Ascending aorta (tissue), 2 donors: ENCODE results near the gene REXO1. TPM values are rescaled to one million over a fixed set of nuclear protein-coding genes. Genes with fewer than 3 reads are reported as not detected.
A peak's percentile ranks its signal among the peaks of the same experiment; 100 is the strongest.

ENCODE experiments used
- DNase-seq, 2 donors: peaks; one replicate each; pipeline ENCODE4 v3.0.0-alpha.2; 2019; ENCODE audit warnings: low spot score in 2 of 2
- H3K27ac ChIP-seq, 2 donors: fragments of 200-600 bp; sonication (generic); one replicate each; pipeline ENCODE4 v1.5.1; 2016 to 2017; ENCODE audit warnings: mild to moderate bottlenecking in 1 of 2
- H3K27me3 ChIP-seq: fragments of 200-600 bp; sonication (generic); one replicate; pipeline ENCODE4 v1.5.1; 2017
- H3K36me3 ChIP-seq, 2 donors: fragments of 200-600 bp; sonication (generic); one replicate each; pipeline ENCODE4 v1.5.1; 2016
- H3K4me1 ChIP-seq, 2 donors: fragments of 200-600 bp; sonication (generic); one replicate each; pipeline ENCODE4 v1.5.1; 2016 to 2017; ENCODE audit warnings: mild to moderate bottlenecking in 1 of 2
- H3K4me3 ChIP-seq, 2 donors: fragments of 200-600 bp; sonication (generic); one replicate each; pipeline ENCODE4 v1.5.1; 2016 to 2017; ENCODE audit warnings: mild to moderate bottlenecking in 1 of 2
- H3K9me3 ChIP-seq, 2 donors: fragments of 200-600 bp; sonication (generic); one replicate each; pipeline ENCODE4 v1.5.1; 2016
- CTCF ChIP-seq, 3 experiments: fragments of 200-600 bp in 2 of 3; fragments of 450-650 bp in 1 of 3; sonication (generic) in 2 of 3; IDR thresholded peaks; one replicate each; pipeline ENCODE4 v1.5.1; 2016 to 2019; ENCODE audit warnings: antibody characterized with exemption in 3 of 3, mild to moderate bottlenecking in 1 of 3, moderate library complexity in 1 of 3
- intact Hi-C: fragments of 100-400 bp; cut with DNase I; formaldehyde crosslinking; loops from one replicate; pipeline ENCODE4 v1.15.1; 2023
- total RNA-seq: library from RNA; depleted of rRNA; stranded (reverse); fragments of >200 nt; gene quantifications from one replicate; pipeline ENCODE4 v1.1.0, GENCODE V29; 2016

The REXO1 gene
- total RNA-seq, 1 donor from 2014 or later = 45.1 TPM

GRCh38 chr19:1812426-1813191, 35.7 kb downstream of the REXO1 start:
- peak; percentile 84 to 96 for DNase-seq
- peak overlapping the region; percentile 59 to 67 for H3K4me3 ChIP-seq
- H3K9me3 ChIP-seq = no peaks in the 10 kb centered on the region
- H3K4me1 ChIP-seq = peaks cover 4 to 13% of the 10 kb centered on the region in 2 donors
- peak overlapping the region; percentile 65 to 78 for H3K27ac ChIP-seq
- TF ChIP-seq CTCF (IDR thresholded peaks at IDR 0.05) = peak in 2 of 3 experiments; percentile 55 to 58
- peaks cover 28 to 29% of the 10 kb centered on the region in 2 donors for H3K36me3 ChIP-seq
- intact Hi-C loops = loop anchor here (1.0 kb wide), 1 partner anchor 160 kb away; the partner anchor contains the start of gene TCF3
- no peaks in the 10 kb centered on the region for H3K27me3 ChIP-seq

- Histone ChIP-seq H3K9me3 (no peaks in the 10 kb centered on the region), H3K36me3 (peaks cover 22 to 23% of the 10 kb centered on the region in 2 donors), H3K4me1 (peaks cover 4 to 13% of the 10 kb centered on the region in 2 donors), H3K27ac (peak within 1 kb of the TSS; percentile 65 to 78), H3K27me3 (no peaks in the 10 kb centered on the region), H3K4me3 (peak within 1 kb of the TSS; percentile 59 to 67)
- no peak for DNase-seq
- intact Hi-C loops = loop anchor here (1.0 kb wide), 1 partner anchor 160 kb away; the partner anchor contains the start of gene TCF3
- no peak for TF ChIP-seq CTCF (IDR thresholded peaks at IDR 0.05)
Observed at GRCh38 chr19:1811942-1812425, 36.3 kb downstream of the REXO1 start, which contains the start of gene ATP8B3. ATP8B3 (minus strand) TSS chr19:1812276; CDS start chr19:1811736, 540 bp downstream.

GRCh38 chr19:1811472-1811894, 36.8 kb downstream of the REXO1 start:
- peak overlapping the region; percentile 65 to 78 for H3K27ac ChIP-seq
- H3K9me3 ChIP-seq = no peaks in the 10 kb centered on the region
- peak; percentile 63 to 93 for DNase-seq
- H3K36me3 ChIP-seq = peaks cover 17 to 18% of the 10 kb centered on the region in 2 donors
- H3K4me3 ChIP-seq = peak overlapping the region; percentile 59 to 67
- peaks cover 4 to 13% of the 10 kb centered on the region in 2 donors for H3K4me1 ChIP-seq
- peak in 1 of 3 experiments; percentile 1 for TF ChIP-seq CTCF (IDR thresholded peaks at IDR 0.05)
- intact Hi-C loops = no loop called here
- no peaks in the 10 kb centered on the region for H3K27me3 ChIP-seq

GRCh38 chr19:1810439-1811160, 37.7 kb downstream of the REXO1 start:
- H3K4me3 ChIP-seq = no peak overlapping the region
- DNase-seq = no peak
- H3K9me3 ChIP-seq = no peaks in the 10 kb centered on the region
- H3K36me3 ChIP-seq = peaks cover 8 to 9% of the 10 kb centered on the region in 2 donors
- peak overlapping the region; percentile 65 to 78 for H3K27ac ChIP-seq
- TF ChIP-seq CTCF (IDR thresholded peaks at IDR 0.05) = no peak
- H3K4me1 ChIP-seq = peaks cover 4 to 13% of the 10 kb centered on the region in 2 donors
- intact Hi-C loops = no loop called here
- H3K27me3 ChIP-seq = no peaks in the 10 kb centered on the region

- H3K4me1 ChIP-seq = peaks cover 4 to 13% of the 10 kb centered on the region in 2 donors
- no peak for TF ChIP-seq CTCF (IDR thresholded peaks at IDR 0.05)
- H3K9me3 ChIP-seq = no peaks in the 10 kb centered on the region
- no peak for DNase-seq
- H3K27ac ChIP-seq = no peak overlapping the region
- no peak overlapping the region for H3K4me3 ChIP-seq
- intact Hi-C loops = no loop called here
- H3K36me3 ChIP-seq = peaks cover 0 to under 1% of the 10 kb centered on the region in 2 donors
- H3K27me3 ChIP-seq = no peaks in the 10 kb centered on the region
Observed at GRCh38 chr19:1809678-1810077, 38.6 kb downstream of the REXO1 start.
